GM23338 (cell line): ENCODE data around the gene MUC5B. TPM values are rescaled to one million over a fixed set of nuclear protein-coding genes. Genes with fewer than 3 reads are reported as not detected.
A peak's percentile ranks its signal among the peaks of the same experiment; 100 is the strongest.

ENCODE experiments used
- ATAC-seq: fragments of 200-7000 bp; cut with Tn5 transposase; 3 replicates; pipeline ENCODE4 v1.9.1; 2020
- DNase-seq: peaks from one replicate; pipeline ENCODE4 v3.0.0-alpha.2; 2015; ENCODE audit warnings: low spot score
- H2AFZ ChIP-seq: fragments of 200-600 bp; sonication (generic); 2 replicates; pipeline ENCODE4 v1.8.0; 2016; ENCODE audit warnings: antibody characterized with exemption, mild to moderate bottlenecking, moderate library complexity
- H3F3A ChIP-seq: fragments of 200-600 bp; sonication (generic); replicated peaks from 2 replicates; pipeline ENCODE4 v1.8.0; 2017; ENCODE audit warnings: antibody characterized with exemption, mixed run types, low read depth
- H3K27ac ChIP-seq: fragments of 200-600 bp; sonication (generic); 2 replicates; pipeline ENCODE4 v1.6.1; 2016; ENCODE audit warnings: low read depth
- H3K27me3 ChIP-seq: fragments of 200-600 bp; sonication (generic); 2 replicates; pipeline ENCODE4 v1.8.0; 2016; ENCODE audit warnings: mild to moderate bottlenecking, mixed run types, moderate library complexity; ENCODE audit not compliant: insufficient read depth
- H3K36me3 ChIP-seq: fragments of 200-600 bp; sonication (generic); 2 replicates; pipeline ENCODE4 v1.8.0; 2016; ENCODE audit warnings: mild to moderate bottlenecking; ENCODE audit not compliant: insufficient read depth
- H3K4me1 ChIP-seq: fragments of 200-600 bp; sonication (generic); 2 replicates; pipeline ENCODE4 v1.8.0; 2016; ENCODE audit warnings: mild to moderate bottlenecking, moderate library complexity; ENCODE audit not compliant: insufficient read depth
- H3K4me2 ChIP-seq: fragments of 200-600 bp; sonication (generic); 2 replicates; pipeline ENCODE4 v1.7.1; 2017; ENCODE audit warnings: mixed run types
- H3K4me3 ChIP-seq: fragments of 200-600 bp; sonication (generic); 2 replicates; pipeline ENCODE4 v1.6.1; 2016; ENCODE audit warnings: mixed run types
- H3K79me2 ChIP-seq: fragments of 200-600 bp; sonication (generic); replicated peaks from 2 replicates; pipeline ENCODE4 v1.8.0; 2017; ENCODE audit warnings: mild to moderate bottlenecking; ENCODE audit not compliant: insufficient read depth
- H3K9me2 ChIP-seq: fragments of 200-600 bp; sonication (generic); 2 replicates; pipeline ENCODE4 v1.8.0; 2017; ENCODE audit not compliant: insufficient read depth
- H4K20me1 ChIP-seq: fragments of 200-600 bp; sonication (generic); replicated peaks from 2 replicates; pipeline ENCODE4 v1.8.0; 2017; ENCODE audit warnings: mild to moderate bottlenecking; ENCODE audit not compliant: insufficient read depth
- H3K27ac Mint-ChIP-seq: 2 replicates; pipeline ENCODE4 v1.8.0; 2020; ENCODE audit warnings: inconsistent platforms, mild to moderate bottlenecking, moderate library complexity, mixed read lengths
- H3K27me3 Mint-ChIP-seq: 3 replicates; pipeline ENCODE4 v1.8.0; 2022; ENCODE audit warnings: low read depth, mild to moderate bottlenecking, moderate library complexity, mixed read lengths, inconsistent platforms; ENCODE audit not compliant: insufficient read depth, poor library complexity
- H3K36me3 Mint-ChIP-seq: 3 replicates; pipeline ENCODE4 v1.8.0; 2021; ENCODE audit warnings: low read depth, mild to moderate bottlenecking, inconsistent platforms, moderate library complexity, mixed read lengths
- H3K4me1 Mint-ChIP-seq: 3 replicates; pipeline ENCODE4 v1.8.0; 2020; ENCODE audit warnings: mild to moderate bottlenecking, inconsistent platforms, mixed read lengths
- H3K4me3 Mint-ChIP-seq: 3 replicates; pipeline ENCODE4 v1.8.0; 2021; ENCODE audit warnings: moderate library complexity, mild to moderate bottlenecking, inconsistent platforms, mixed read lengths
- H3K9me3 Mint-ChIP-seq: 3 replicates; pipeline ENCODE4 v1.8.0; 2020; ENCODE audit warnings: moderate library complexity, mild to moderate bottlenecking, inconsistent platforms, mixed read lengths
- CREB1 ChIP-seq: fragments of 250-450 bp; sonication (Bioruptor Pico); IDR thresholded peaks from 2 replicates; pipeline ENCODE4 v1.5.0; 2020; ENCODE audit warnings: low read depth, mild to moderate bottlenecking, moderate library complexity
- CTCF ChIP-seq, 2 experiments: fragments of 200-600 bp in 1 of 2; sonication (generic) in 1 of 2; conservative IDR thresholded peaks; 2 replicates each; pipeline versions ENCODE4 v1.5.1 to v1.6.1; 2016 to 2017; ENCODE audit warnings: antibody characterized with exemption in 2 of 2, low read depth in 2 of 2, mild to moderate bottlenecking in 2 of 2, moderate library complexity in 1 of 2
- EZH2phosphoT487 ChIP-seq: fragments of 200-600 bp; sonication (generic); IDR thresholded peaks from one replicate; pipeline ENCODE4 v1.8.1; 2018; ENCODE audit warnings: antibody characterized with exemption; ENCODE audit not compliant: unreplicated experiment
- JUNB ChIP-seq: IDR thresholded peaks from one replicate; pipeline ENCODE4 v1.6.1; 2016; ENCODE audit warnings: antibody characterized with exemption; ENCODE audit not compliant: unreplicated experiment
- NANOG ChIP-seq: IDR thresholded peaks from 2 replicates; pipeline ENCODE4 v1.6.1; 2016; ENCODE audit warnings: antibody characterized with exemption, borderline replicate concordance
- POLR2AphosphoS5 ChIP-seq: IDR thresholded peaks from 2 replicates; pipeline ENCODE4 v1.6.1; 2016; ENCODE audit warnings: antibody characterized with exemption, low read depth
- STAT1 ChIP-seq: IDR thresholded peaks from one replicate; pipeline ENCODE4 v1.6.1; 2016; ENCODE audit warnings: antibody characterized with exemption; ENCODE audit not compliant: unreplicated experiment
- ZNF114 ChIP-seq: fragments of 250-450 bp; sonication (Bioruptor Pico); IDR thresholded peaks from 2 replicates; pipeline ENCODE4 v1.5.0; 2020; ENCODE audit warnings: mild to moderate bottlenecking, moderate library complexity
- ZNF462 ChIP-seq: fragments of 250-450 bp; sonication (Bioruptor Pico); IDR thresholded peaks from 2 replicates; pipeline ENCODE4 v1.5.0; 2020; ENCODE audit warnings: mild to moderate bottlenecking, moderate library complexity
- polyA plus RNA-seq: library from polyadenylated mRNA; unstranded; fragments of >200 nt; fragmentation: Nextera tagmentation; extraction: Ambion mirVana; gene quantifications from 2 replicates; pipeline ENCODE4 v1.2.1, GENCODE V29; 2016
- total RNA-seq: library from RNA; depleted of rRNA; stranded (reverse); fragments of >200 nt; shearing (Covaris generic); gene quantifications from 2 replicates; pipeline ENCODE4 v1.2.3, GENCODE V29; 2014

Gene MUC5B
- total and polyA plus RNA-seq, 2 experiments from 2014 or later: 0.18 to 0.90 TPM

GRCh38 chr11:1303126-1303821 lies 80.4 kb downstream of the MUC5B start (continued):
- no peak for TF ChIP-seq ZNF462

DNA sequence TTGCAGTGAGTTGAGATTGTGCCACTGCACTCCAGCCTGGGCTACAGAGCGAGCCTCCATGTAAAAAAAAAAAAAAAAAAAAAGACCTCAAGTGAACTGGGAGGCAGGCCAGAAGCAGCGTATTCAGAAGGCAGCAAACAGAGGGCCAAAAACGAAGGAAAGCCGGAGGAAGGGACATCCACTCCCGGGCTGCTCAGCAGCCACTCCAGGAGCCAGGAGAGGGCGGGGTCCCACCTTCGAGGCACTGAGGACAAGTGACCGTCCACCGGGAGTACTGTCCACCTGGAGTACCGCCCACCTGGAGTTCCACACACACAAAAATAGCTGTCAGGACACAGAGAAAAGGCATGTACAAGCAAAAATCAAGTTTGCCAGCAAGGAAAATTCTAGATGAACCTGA lies 81.1 kb downstream of the MUC5B start:
- no peak overlapping the region for H3K4me3 ChIP-seq
- H3K4me1 ChIP-seq: 0 out of 2 replicates have a peak, but pooled peaks cover 5% of the 10 kb centered on the region
- no peak overlapping the region for H3K27ac Mint-ChIP-seq
- H3K4me2 ChIP-seq: no peak overlapping the region
- peaks cover 81% of the 10 kb centered on the region for H3K79me2 ChIP-seq
- H3K36me3 ChIP-seq: no peaks in the 10 kb centered on the region
- no peaks in the 10 kb centered on the region for H3K9me2 ChIP-seq
- TF ChIP-seq JUNB (no peak), STAT1 (no peak)
- peaks cover 5% of the 10 kb centered on the region; the same call in 1 of the 2 replicates for H4K20me1 ChIP-seq
- H3K27ac ChIP-seq: peak overlapping the region; percentile 9; the same call in 1 of the 2 replicates
- no peak overlapping the region for H3K4me3 Mint-ChIP-seq
- no peaks in the 10 kb centered on the region for H3F3A ChIP-seq
- no peaks in the 10 kb centered on the region for H3K27me3 ChIP-seq
- ATAC-seq (no peak), DNase-seq (no peak)
- no peaks in the 10 kb centered on the region; the same call in 2 of the 3 replicates for H3K9me3 Mint-ChIP-seq
- H3K27me3 Mint-ChIP-seq: peaks cover 7% of the 10 kb centered on the region
- peaks cover 31% of the 10 kb centered on the region for H3K4me1 Mint-ChIP-seq
- H3K36me3 Mint-ChIP-seq: no peaks in the 10 kb centered on the region
- no peak overlapping the region for H2AFZ ChIP-seq

DNA sequence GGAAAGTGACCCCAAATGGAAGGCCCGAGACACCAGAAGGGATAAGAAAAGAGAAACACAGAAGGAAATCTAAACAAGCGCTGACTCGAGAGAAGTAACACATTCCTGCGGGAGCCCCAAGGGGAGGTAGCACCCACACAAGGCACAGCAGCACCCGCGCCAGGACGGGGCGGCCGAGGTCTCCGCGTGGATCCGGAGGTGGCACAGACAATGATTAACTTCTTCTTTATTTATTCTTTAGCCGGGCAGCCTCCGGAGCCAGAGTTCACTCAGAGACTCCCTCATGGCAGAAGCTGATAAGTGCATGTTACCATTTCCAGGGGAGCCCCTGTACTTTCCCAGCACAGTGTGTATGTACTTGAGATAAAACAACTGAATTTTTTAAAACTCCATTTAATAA lies 81.5 kb downstream of the MUC5B start:
- no peak overlapping the region for H3K27ac Mint-ChIP-seq
- peak overlapping the region; percentile 9; the same call in 1 of the 2 replicates for H3K27ac ChIP-seq
- TF ChIP-seq CREB1 (no peak), CTCF (conservative IDR thresholded peaks at IDR 0.05; ENCODE audit: low read depth in 2 of 2) (no peak), POLR2AphosphoS5 (no peak), ZNF114 (no peak), EZH2phosphoT487 (no peak), NANOG (no peak)

More for the DNA sequence above, 81.5 kb downstream of the MUC5B start:
- H3K79me2 ChIP-seq: peaks cover 77% of the 10 kb centered on the region
- no peak for DNase-seq
- no peak for ATAC-seq
- 0 out of 2 replicates have a peak, but pooled peaks cover 5% of the 10 kb centered on the region for H3K4me1 ChIP-seq
- no peak overlapping the region for H3K4me3 ChIP-seq
- Mint-ChIP-seq H3K9me3 (no peaks in the 10 kb centered on the region; the same call in 2 of the 3 replicates), H3K4me3 (no peak overlapping the region), H3K4me1 (peaks cover 28% of the 10 kb centered on the region), H3K36me3 (no peaks in the 10 kb centered on the region), H3K27me3 (peaks cover 7% of the 10 kb centered on the region)
- no peaks in the 10 kb centered on the region for H3F3A ChIP-seq
- no peaks in the 10 kb centered on the region for H3K27me3 ChIP-seq
- peaks cover 5% of the 10 kb centered on the region; the same call in 1 of the 2 replicates for H4K20me1 ChIP-seq
- no peaks in the 10 kb centered on the region for H3K9me2 ChIP-seq
- no peaks in the 10 kb centered on the region for H3K36me3 ChIP-seq
- no peak overlapping the region for H3K4me2 ChIP-seq
- H2AFZ ChIP-seq: no peak overlapping the region
